ENCODE results near the gene NOX5. TPM values are rescaled to one million over a fixed set of nuclear protein-coding genes. Genes with fewer than 3 reads are reported as not detected.

The NOX5 gene
- polyA plus RNA-seq, 1 donor from 2014 or later: not detected

DNA sequence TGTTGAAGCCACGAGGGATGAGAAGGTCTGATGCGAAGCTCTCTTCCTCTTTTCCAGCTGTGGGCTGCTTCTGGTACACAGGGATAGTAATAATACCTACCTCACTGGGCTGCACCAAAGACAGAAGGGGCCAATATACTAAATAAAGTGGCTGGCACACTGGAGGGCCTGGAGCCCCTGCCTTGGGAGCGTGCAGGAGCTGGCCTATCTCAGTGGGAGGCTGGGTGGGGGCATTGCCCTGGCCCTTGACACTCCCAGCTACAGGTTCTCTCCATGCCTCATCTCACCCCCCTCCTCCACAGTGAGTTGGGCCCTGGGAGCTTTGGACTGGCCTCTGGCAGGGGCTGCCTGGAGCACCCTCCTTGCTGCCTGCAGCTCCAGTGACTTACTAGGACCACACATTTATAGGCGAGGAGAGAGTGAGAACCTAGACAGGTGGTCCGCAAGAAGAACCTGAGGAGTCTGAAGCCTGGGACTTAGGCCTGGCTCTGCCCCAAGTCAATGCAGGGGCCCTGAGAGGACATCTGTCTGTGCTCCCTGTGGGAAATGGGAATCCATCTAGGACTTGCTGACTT lies 1.6 kb downstream of the NOX5 start:
- H3K36me3 ChIP-seq (ENCODE audit: insufficient read depth, low read length): no peaks in the 10 kb centered on the region
- H3K27ac ChIP-seq (ENCODE audit: low read length): no peak overlapping the region
- TF ChIP-seq SMC3 (conservative IDR thresholded peaks at IDR 0.05; ENCODE audit: poor library complexity) (no peak), EZH2 (IDR thresholded peaks at IDR 0.05; ENCODE audit: borderline replicate concordance, insufficient read depth, low read length, poor library complexity, severe bottlenecking) (no peak), MXI1 (conservative IDR thresholded peaks at IDR 0.05; ENCODE audit: poor library complexity, severe bottlenecking) (no peak)
- no peaks in the 10 kb centered on the region for H4K20me1 ChIP-seq (ENCODE audit: insufficient read depth)
- no peaks in the 10 kb centered on the region for H3K79me2 ChIP-seq (replicated peaks; ENCODE audit: insufficient read depth, low read length)
- H3K27me3 ChIP-seq (ENCODE audit: insufficient read depth, low read depth, low read length): no peaks in the 10 kb centered on the region
- no peak overlapping the region for H3K9ac ChIP-seq (ENCODE audit: low read length)
- no peaks in the 10 kb centered on the region for H3F3A ChIP-seq (ENCODE audit: insufficient read depth, low read length, poor library complexity, severe bottlenecking)
- no peaks in the 10 kb centered on the region for H3K9me2 ChIP-seq (ENCODE audit: insufficient read depth, low read length)
- no peak overlapping the region for H2AFZ ChIP-seq (ENCODE audit: low read depth, low read length)
- H3K4me3 ChIP-seq (ENCODE audit: low read length): no peak overlapping the region
- H3K4me2 ChIP-seq (ENCODE audit: low read length): no peak overlapping the region
- no peaks in the 10 kb centered on the region for H3K9me3 ChIP-seq (ENCODE audit: low read length)

DNA sequence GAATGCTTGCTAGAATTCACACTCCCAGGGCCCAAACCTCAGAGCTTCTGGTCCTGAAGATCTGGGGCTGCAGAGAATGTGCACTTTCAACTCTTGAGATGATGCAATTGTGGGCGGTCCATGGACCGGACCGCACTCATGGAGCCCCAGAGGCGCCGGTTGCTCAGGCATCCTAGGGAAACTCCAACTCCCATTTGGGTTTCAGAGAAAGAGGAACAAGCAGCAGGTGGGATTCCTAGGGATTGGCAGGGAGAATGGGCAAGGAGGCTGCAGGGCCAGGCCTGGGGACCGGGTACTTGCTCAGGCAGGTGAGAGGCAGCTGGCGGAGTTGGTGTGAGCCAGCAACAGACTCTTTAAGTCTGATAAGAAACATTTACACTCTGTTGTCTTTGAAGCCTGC lies 3.5 kb downstream of the NOX5 start:
- no peak overlapping the region for H3K27ac ChIP-seq (ENCODE audit: low read length)
- H3K4me3 ChIP-seq (ENCODE audit: low read length): no peak overlapping the region
- no peak overlapping the region for H3K9ac ChIP-seq (ENCODE audit: low read length)
- H4K20me1 ChIP-seq (ENCODE audit: insufficient read depth): no peaks in the 10 kb centered on the region
- H3K4me2 ChIP-seq (ENCODE audit: low read length): no peak overlapping the region
- TF ChIP-seq SMC3 (conservative IDR thresholded peaks at IDR 0.05; ENCODE audit: poor library complexity) (no peak), MXI1 (conservative IDR thresholded peaks at IDR 0.05; ENCODE audit: poor library complexity, severe bottlenecking) (no peak), EZH2 (IDR thresholded peaks at IDR 0.05; ENCODE audit: borderline replicate concordance, insufficient read depth, low read length, poor library complexity, severe bottlenecking) (no peak), TAF1 (IDR thresholded peaks at IDR 0.05; ENCODE audit: low read depth) (no peak), RAD21 (conservative IDR thresholded peaks at IDR 0.05) (no peak), EP300 (conservative IDR thresholded peaks at IDR 0.05; ENCODE audit: poor library complexity, severe bottlenecking) (no peak), POLR2AphosphoS5 (IDR thresholded peaks at IDR 0.05) (no peak)
- TF ChIP-seq, protein P1, sequence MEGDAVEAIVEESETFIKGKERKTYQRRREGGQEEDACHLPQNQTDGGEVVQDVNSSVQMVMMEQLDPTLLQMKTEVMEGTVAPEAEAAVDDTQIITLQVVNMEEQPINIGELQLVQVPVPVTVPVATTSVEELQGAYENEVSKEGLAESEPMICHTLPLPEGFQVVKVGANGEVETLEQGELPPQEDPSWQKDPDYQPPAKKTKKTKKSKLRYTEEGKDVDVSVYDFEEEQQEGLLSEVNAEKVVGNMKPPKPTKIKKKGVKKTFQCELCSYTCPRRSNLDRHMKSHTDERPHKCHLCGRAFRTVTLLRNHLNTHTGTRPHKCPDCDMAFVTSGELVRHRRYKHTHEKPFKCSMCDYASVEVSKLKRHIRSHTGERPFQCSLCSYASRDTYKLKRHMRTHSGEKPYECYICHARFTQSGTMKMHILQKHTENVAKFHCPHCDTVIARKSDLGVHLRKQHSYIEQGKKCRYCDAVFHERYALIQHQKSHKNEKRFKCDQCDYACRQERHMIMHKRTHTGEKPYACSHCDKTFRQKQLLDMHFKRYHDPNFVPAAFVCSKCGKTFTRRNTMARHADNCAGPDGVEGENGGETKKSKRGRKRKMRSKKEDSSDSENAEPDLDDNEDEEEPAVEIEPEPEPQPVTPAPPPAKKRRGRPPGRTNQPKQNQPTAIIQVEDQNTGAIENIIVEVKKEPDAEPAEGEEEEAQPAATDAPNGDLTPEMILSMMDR (IDR thresholded peaks at IDR 0.05; ENCODE audit: poor library complexity, severe bottlenecking): no peak
- TF ChIP-seq, protein P2, sequence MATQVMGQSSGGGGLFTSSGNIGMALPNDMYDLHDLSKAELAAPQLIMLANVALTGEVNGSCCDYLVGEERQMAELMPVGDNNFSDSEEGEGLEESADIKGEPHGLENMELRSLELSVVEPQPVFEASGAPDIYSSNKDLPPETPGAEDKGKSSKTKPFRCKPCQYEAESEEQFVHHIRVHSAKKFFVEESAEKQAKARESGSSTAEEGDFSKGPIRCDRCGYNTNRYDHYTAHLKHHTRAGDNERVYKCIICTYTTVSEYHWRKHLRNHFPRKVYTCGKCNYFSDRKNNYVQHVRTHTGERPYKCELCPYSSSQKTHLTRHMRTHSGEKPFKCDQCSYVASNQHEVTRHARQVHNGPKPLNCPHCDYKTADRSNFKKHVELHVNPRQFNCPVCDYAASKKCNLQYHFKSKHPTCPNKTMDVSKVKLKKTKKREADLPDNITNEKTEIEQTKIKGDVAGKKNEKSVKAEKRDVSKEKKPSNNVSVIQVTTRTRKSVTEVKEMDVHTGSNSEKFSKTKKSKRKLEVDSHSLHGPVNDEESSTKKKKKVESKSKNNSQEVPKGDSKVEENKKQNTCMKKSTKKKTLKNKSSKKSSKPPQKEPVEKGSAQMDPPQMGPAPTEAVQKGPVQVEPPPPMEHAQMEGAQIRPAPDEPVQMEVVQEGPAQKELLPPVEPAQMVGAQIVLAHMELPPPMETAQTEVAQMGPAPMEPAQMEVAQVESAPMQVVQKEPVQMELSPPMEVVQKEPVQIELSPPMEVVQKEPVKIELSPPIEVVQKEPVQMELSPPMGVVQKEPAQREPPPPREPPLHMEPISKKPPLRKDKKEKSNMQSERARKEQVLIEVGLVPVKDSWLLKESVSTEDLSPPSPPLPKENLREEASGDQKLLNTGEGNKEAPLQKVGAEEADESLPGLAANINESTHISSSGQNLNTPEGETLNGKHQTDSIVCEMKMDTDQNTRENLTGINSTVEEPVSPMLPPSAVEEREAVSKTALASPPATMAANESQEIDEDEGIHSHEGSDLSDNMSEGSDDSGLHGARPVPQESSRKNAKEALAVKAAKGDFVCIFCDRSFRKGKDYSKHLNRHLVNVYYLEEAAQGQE (IDR thresholded peaks at IDR 0.05; ENCODE audit: borderline replicate concordance): no peak
- no peak overlapping the region for H2AFZ ChIP-seq (ENCODE audit: low read depth, low read length)
- H3K27me3 ChIP-seq (ENCODE audit: insufficient read depth, low read depth, low read length): no peaks in the 10 kb centered on the region
- no peaks in the 10 kb centered on the region for H3K9me2 ChIP-seq (ENCODE audit: insufficient read depth, low read length)
- no peaks in the 10 kb centered on the region for H3K36me3 ChIP-seq (ENCODE audit: insufficient read depth, low read length)
- no peaks in the 10 kb centered on the region for H3F3A ChIP-seq (ENCODE audit: insufficient read depth, low read length, poor library complexity, severe bottlenecking)
- H3K79me2 ChIP-seq (replicated peaks; ENCODE audit: insufficient read depth, low read length): no peaks in the 10 kb centered on the region
- H3K9me3 ChIP-seq (ENCODE audit: low read length): no peaks in the 10 kb centered on the region
